Sigmoid colon (tissue), 7 donors: ENCODE measurements around the gene STXBP4. TPM values are rescaled to one million over a fixed set of nuclear protein-coding genes. Genes with fewer than 3 reads are reported as not detected.

ENCODE experiments used
- DNase-seq: peaks from one replicate; pipeline ENCODE4 v3.0.0-alpha.2; 2019
- H3K27ac ChIP-seq, 4 donors: fragments of 200-600 bp; sonication (generic); one replicate each; pipeline ENCODE4 v1.5.1; 2016 to 2019; ENCODE audit warnings: mild to moderate bottlenecking in 1 of 4
- H3K27me3 ChIP-seq, 3 donors: fragments of 200-600 bp; sonication (generic); one replicate each; pipeline ENCODE4 v1.5.1; 2019; ENCODE audit warnings: mild to moderate bottlenecking in 1 of 3
- H3K36me3 ChIP-seq, 4 donors: fragments of 200-600 bp; sonication (generic); one replicate each; pipeline ENCODE4 v1.5.1; 2016 to 2019
- H3K4me1 ChIP-seq, 4 donors: fragments of 200-600 bp; sonication (generic); one replicate each; pipeline ENCODE4 v1.5.1; 2017 to 2019
- H3K4me3 ChIP-seq, 4 donors: fragments of 200-600 bp; sonication (generic); one replicate each; pipeline ENCODE4 v1.5.1; 2017 to 2019; ENCODE audit warnings: mild to moderate bottlenecking in 2 of 4, moderate library complexity in 1 of 4
- H3K9me3 ChIP-seq, 4 donors: fragments of 200-600 bp in 3 of 4; sonication (generic) in 3 of 4; one replicate each; pipeline versions ENCODE4 v1.5.1 to v1.6.1; 2013 to 2019
- EP300 ChIP-seq, 4 donors: sonication (generic); formaldehyde crosslinking; IDR thresholded peaks; one replicate each; pipeline ENCODE4 v1.6.1; 2017; ENCODE audit warnings: antibody characterized with exemption in 4 of 4
- POLR2A ChIP-seq, 2 donors: fragments of 450-650 bp; IDR thresholded peaks; one replicate each; pipeline ENCODE4 v1.6.1; 2016; ENCODE audit warnings: antibody characterized with exemption in 2 of 2, mild to moderate bottlenecking in 2 of 2, moderate library complexity in 2 of 2
- POLR2AphosphoS5 ChIP-seq, 4 donors: sonication (generic); formaldehyde crosslinking; IDR thresholded peaks; one replicate each; pipeline ENCODE4 v1.6.1; 2017; ENCODE audit warnings: antibody characterized with exemption in 4 of 4
- WGBS, 2 donors: extraction: QIAGEN DNeasy Blood & Tissue Kit; methylation state at CpG; one replicate each; pipeline ENCODE4 v1.1.7; 2013; 5-methylcytosine and 5-hydroxymethylcytosine counted together
- intact Hi-C: fragments of 100-400 bp; cut with DNase I; formaldehyde crosslinking; loops from one replicate; pipeline ENCODE4 v1.15.1; 2023
- polyA plus RNA-seq, 3 donors: library from polyadenylated mRNA; stranded (reverse); fragments of 200-250 nt; gene quantifications; one replicate each; pipeline ENCODE4 v1.2.3, GENCODE V29; 2013
- total RNA-seq, 4 donors: library from RNA; depleted of rRNA; stranded (reverse); fragments of >200 nt; gene quantifications; one replicate each; pipeline ENCODE4 v1.1.0, GENCODE V29; 2016
- TF ChIP-seq, protein P1 (sequence below), 4 experiments: fragments of 450-650 bp in 3 of 4; fragments of 200-600 bp in 1 of 4; IDR thresholded peaks; one replicate each; pipeline ENCODE4 v1.5.1; 2016 to 2019; ENCODE audit warnings: antibody characterized with exemption in 4 of 4, mild to moderate bottlenecking in 3 of 4, moderate library complexity in 2 of 4
- donor health status: healthy with polysubstance abuse.
- donor health status: Bipolar disorder and iron deficiency.
- donor health status: healthy.

Gene STXBP4
- total and polyA plus RNA-seq, 7 donors = under 0.01 to 25.2 (median 15.0) TPM

DNA sequence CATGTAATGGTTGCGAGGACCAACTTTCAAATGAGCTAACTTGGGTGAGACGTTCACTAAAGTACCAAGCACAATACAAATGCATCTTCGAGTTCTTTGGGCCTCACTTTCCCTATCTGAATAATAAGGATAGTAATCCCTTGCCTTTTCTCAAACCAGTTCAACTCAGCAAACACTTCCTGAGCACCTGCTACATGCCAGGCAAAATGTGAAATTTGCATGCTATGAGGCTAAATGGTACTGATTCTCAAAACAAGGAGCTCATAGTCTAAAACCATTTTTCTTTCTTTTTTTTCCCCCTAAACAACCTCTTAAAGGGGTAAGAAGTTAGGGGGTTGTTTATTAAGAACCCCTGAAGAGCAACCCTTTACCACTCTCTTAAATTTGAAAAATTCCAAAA, 194.8 kb downstream of the STXBP4 start:
- Histone ChIP-seq H3K27ac (no peak overlapping the region), H3K27me3 (no peaks in the 10 kb centered on the region), H3K4me1 (no peaks in the 10 kb centered on the region), H3K36me3 (peaks cover 0 to 10% (median 0%) of the 10 kb centered on the region in 4 donors), H3K9me3 (no peaks in the 10 kb centered on the region), H3K4me3 (no peak overlapping the region)
- 86 to 92% methylated on average over 3 of the region's 3 CpGs for WGBS, 2 donors
- intact Hi-C loops = no loop called here
- no peak for TF ChIP-seq EP300 (IDR thresholded peaks at IDR 0.05)
- DNase-seq = no peak

DNA sequence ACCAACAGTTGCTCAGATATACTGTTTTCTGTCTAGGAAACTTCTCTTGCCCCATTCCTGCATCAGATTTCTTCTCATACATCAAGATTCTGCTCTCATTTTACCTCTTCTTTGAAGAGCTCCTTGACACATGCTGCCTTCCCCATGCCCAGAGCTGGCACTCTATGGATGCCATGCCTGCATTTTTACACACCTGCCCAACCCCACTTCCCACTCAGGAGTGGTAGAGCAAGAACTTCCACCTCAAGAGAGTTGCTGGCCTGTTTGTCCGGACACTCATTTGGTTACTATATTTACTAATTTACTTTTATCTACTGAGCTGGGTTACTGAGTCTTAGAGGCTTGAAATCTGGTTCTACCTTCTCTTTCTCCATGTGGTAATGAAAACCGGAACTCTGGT, 197.9 kb downstream of the STXBP4 start:
- Histone ChIP-seq H3K4me1 (no peaks in the 10 kb centered on the region), H3K9me3 (no peaks in the 10 kb centered on the region), H3K27me3 (no peaks in the 10 kb centered on the region), H3K4me3 (no peak overlapping the region), H3K36me3 (no peaks in the 10 kb centered on the region), H3K27ac (no peak overlapping the region)
- intact Hi-C loops = no loop called here
- DNase-seq = no peak
- 63 to 82% methylated on average over 2 of the region's 2 CpGs for WGBS, 2 donors
- TF ChIP-seq POLR2AphosphoS5 (IDR thresholded peaks at IDR 0.05) (no peak), POLR2A (IDR thresholded peaks at IDR 0.05) (no peak)

DNA sequence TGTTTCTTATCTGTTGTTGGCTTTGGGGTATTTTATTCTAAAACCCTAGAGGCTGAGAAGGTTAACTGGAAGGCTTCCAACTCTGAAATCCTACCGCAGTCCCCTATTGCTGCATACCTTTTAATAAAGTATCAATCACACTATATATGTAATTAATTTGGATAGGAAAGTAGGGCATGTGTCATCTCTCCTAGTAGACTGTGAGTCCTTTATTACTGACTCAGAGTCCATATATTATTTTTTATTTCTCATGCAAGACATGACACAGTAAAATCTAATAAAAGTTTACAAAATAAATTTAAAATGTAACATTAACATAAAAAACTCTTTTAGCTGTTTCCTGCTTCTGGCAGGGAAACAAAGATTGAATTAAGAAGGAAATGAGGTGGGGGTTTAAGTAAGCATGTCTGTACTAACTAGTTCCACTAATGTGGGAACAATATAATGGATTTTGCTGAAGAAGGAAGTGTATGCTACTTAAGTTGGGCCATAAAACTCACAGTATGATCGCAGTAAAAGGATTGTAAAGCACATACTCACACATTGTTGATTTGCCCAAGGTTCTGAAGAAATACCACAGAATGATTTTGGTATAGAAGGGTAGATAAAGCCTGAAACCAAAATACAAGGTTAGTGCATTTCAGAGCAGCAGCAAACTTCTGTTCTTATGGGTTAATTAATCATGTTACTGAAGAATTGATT, 198.6 kb downstream of the STXBP4 start:
- TF ChIP-seq EP300 (IDR thresholded peaks at IDR 0.05) = no peak
- TF ChIP-seq POLR2AphosphoS5 (IDR thresholded peaks at IDR 0.05) = no peak
- TF ChIP-seq POLR2A (IDR thresholded peaks at IDR 0.05) = no peak
- TF ChIP-seq, protein P1, sequence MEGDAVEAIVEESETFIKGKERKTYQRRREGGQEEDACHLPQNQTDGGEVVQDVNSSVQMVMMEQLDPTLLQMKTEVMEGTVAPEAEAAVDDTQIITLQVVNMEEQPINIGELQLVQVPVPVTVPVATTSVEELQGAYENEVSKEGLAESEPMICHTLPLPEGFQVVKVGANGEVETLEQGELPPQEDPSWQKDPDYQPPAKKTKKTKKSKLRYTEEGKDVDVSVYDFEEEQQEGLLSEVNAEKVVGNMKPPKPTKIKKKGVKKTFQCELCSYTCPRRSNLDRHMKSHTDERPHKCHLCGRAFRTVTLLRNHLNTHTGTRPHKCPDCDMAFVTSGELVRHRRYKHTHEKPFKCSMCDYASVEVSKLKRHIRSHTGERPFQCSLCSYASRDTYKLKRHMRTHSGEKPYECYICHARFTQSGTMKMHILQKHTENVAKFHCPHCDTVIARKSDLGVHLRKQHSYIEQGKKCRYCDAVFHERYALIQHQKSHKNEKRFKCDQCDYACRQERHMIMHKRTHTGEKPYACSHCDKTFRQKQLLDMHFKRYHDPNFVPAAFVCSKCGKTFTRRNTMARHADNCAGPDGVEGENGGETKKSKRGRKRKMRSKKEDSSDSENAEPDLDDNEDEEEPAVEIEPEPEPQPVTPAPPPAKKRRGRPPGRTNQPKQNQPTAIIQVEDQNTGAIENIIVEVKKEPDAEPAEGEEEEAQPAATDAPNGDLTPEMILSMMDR (IDR thresholded peaks at IDR 0.05) = no peak
- Histone ChIP-seq H3K27ac (no peak overlapping the region), H3K36me3 (no peaks in the 10 kb centered on the region), H3K4me3 (no peak overlapping the region), H3K27me3 (no peaks in the 10 kb centered on the region), H3K4me1 (no peaks in the 10 kb centered on the region), H3K9me3 (no peaks in the 10 kb centered on the region)
- no peak for DNase-seq
- 16 to 55% methylated on average over 2 of the region's 2 CpGs for WGBS, 2 donors
- intact Hi-C loops = no loop called here

DNA sequence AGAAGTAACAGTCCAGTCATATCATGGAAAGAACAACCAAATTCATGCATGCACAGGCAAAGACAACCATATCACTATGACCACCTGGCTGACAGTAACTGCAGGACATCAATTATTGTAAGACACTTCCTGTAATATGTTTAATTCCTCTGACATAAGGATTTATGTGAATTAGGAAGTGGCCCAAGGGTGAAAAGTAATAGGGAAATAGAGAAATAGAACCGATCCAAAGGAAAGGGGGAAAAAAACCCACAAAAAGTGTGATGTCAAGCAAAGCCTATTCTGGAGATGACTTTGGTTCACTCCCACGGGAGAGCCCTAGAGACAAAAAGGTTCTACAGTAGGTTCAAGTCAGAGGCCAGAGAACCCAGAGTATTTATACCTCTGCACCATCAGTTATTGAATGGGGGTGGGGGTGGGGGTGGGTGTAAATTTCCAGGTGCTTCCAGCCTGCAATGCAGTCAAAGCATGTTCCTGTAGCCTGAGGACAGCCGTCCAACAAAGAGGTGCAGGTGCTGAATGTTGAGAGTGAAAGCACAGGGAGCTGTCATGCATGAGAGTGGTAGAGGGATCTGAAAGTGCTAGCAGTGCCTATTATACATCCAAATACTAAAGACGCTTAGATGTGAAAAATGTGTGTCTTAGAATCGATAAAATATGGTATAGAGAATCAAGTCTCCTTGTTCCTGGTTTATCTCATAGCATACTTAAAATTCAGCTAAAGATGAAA, 200.6 kb downstream of the STXBP4 start:
- Histone ChIP-seq H3K36me3 (no peaks in the 10 kb centered on the region), H3K27me3 (no peaks in the 10 kb centered on the region), H3K4me3 (no peak overlapping the region), H3K27ac (no peak overlapping the region), H3K9me3 (peaks cover 0 to 6% (median 0%) of the 10 kb centered on the region in 4 donors), H3K4me1 (no peaks in the 10 kb centered on the region)
- no peak for DNase-seq
- TF ChIP-seq POLR2A (IDR thresholded peaks at IDR 0.05) = no peak
- TF ChIP-seq POLR2AphosphoS5 (IDR thresholded peaks at IDR 0.05) = no peak
- TF ChIP-seq, protein P1 (IDR thresholded peaks at IDR 0.05) = no peak
- no peak for TF ChIP-seq EP300 (IDR thresholded peaks at IDR 0.05)
- 51 to 84% methylated on average over 5 of the region's 5 CpGs for WGBS, 2 donors
- intact Hi-C loops = no loop called here

DNA sequence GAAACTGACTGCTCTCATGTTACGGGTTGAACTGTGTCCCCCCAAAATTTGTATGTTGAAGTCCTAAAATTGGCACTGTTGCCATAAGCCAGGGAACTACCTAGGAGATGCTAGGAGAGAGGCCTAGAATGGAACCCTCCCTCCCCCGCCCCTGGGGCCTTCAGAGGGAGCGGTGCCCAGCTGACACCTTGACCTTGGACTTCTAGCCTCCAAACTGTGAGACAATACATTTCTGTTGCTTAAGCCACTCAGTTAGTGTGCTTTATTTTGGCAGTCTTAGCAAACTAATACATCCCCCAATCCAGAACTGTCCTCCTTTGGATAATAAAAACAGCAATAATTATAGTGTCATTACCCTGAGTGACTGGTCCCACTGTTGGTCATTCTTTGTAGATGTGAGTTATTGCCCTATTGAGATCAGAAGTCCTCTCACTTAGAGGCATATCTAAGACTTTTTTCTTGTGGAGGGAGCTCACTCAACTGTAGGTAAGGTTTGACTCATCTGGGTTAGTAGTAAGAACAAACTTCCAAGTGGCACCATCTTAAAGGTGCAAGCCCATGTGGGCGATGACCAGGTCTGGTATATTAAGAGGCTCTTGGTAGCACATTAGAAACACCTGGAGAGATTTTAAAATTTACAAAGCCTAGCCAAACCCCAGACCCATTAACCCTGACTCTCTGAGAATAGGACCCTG, 203.2 kb downstream of the STXBP4 start:
- intact Hi-C loops = no loop called here
- Histone ChIP-seq H3K36me3 (no peaks in the 10 kb centered on the region), H3K4me3 (no peak overlapping the region), H3K9me3 (peaks cover 0 to 7% (median 0%) of the 10 kb centered on the region in 4 donors), H3K4me1 (no peaks in the 10 kb centered on the region), H3K27ac (no peak overlapping the region), H3K27me3 (no peaks in the 10 kb centered on the region)
- TF ChIP-seq POLR2A (IDR thresholded peaks at IDR 0.05) (no peak), EP300 (IDR thresholded peaks at IDR 0.05) (no peak), POLR2AphosphoS5 (IDR thresholded peaks at IDR 0.05) (no peak)
- TF ChIP-seq, protein P1 (IDR thresholded peaks at IDR 0.05) = no peak
- no peak for DNase-seq
- 94 to 96% methylated on average over 4 of the region's 4 CpGs for WGBS, 2 donors
